ENCODE results near the gene ZC3H14.
"Not testable (repeated sequence)": the region's sequence is repeated elsewhere in the genome, so short reads cannot be mapped to it uniquely, and the experiment has no call there.

The ZC3H14 gene

GRCh38 chr14:88562831-88563686 is at the start of gene ZC3H14:
TSS of gene ZC3H14 (plus strand) at chr14:88563037. CDS start at chr14:88563134, 97 bp downstream.
- peak; percentile 87 for DNase-seq (ENCODE audit: low read depth)

DNA sequence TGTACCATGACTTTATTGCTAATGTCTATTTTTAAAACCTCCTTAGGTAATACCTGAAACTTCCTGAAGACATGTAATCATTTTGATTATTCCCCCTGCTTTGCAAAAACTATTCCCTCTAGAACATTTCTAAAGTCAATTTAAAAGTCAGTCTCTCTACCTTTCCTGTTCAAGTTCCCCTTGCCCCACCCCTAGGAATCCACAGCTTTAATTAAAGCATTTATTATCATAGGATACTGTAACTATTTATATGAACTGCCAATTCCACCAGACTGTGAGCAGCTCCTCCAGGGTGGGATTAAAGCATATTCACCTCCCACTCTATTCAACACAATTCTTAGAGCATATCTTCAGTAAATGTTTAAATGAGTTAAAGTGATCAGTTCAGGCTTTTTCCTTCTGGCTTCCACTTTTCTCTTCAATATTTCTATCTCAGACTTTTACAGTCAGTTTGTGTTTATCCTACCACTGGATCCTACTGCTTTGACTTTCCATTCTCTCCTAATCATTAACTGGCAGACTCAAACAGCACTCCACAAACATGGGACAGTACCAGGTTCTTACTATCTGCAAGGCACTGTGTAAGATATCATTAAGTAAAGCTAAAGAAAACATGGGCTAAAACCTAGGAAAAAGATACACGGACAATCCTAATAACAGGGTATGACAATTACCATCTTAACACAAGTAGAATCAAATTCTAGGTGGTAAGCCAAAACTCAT is 47.2 kb upstream of the ZC3H14 start:
- no peak for DNase-seq (ENCODE audit: low read depth)

DNA sequence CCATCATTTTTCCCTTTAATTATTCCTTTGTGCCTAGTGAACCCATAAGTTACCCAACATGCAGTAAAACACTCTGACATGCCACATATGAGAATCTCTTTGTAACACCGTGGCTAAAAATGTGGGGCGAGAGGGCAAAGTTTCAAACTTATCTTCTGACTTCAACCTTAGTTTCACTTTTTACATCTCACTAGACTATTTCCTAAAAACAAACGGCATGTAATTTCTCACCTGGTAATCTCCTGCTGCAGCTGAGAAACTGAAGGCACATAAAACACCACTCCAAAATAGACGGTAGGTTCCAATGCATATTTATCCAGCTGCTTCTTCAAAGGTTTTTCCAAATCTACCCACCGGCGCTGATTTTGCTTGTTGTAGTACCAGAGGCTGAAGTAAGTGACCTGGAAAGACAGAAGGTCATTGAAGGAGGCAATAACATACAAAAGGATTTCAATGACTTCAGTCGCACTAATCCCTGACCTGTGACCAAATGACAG is 45.9 kb upstream of the ZC3H14 start:
- DNase-seq (ENCODE audit: low read depth): no peak

DNA sequence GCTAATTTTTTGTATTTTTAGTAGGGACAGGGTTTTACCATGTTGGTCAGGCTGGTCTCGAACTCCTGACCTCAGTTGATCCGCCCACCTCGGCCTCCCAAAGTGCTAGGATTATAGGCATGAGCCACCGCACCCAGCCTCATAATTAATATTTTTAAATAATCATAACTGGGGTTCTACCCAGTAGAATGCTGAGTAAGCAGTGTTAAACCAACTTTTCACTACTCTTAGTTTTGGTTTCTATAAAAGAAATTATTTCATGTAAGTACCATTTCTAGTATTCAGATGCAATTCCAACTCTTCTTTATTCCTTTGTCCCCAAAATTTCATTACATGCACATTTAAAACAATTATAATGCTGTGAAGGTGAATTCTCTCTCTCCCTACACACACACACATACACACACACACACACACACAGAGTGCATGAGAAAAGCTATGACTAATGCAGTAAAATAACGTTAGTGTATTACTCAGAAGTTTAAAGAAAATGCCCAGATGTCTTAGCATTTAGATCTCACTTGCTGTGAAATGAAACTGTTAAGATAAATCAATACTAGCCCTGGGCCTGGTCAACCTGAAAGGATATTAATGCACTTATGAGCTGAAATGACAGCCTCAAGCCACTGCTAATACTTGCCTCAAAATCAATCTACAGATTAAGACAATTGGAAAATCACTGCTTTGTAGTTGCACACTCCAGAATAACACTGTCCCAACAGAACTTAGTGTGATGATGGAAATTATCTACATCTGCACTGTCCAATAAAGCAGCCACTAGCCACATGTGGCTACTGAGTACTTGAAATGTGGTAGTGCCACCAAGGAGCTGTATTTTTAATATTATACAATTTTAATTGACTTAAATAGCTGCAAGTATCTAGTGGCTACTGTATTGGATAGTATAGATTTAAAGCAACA is 44.0 kb upstream of the ZC3H14 start:
- DNase-seq (ENCODE audit: low read depth): peak; percentile 67

- DNase-seq (ENCODE audit: low read depth): no peak
Measured at GRCh38 chr14:88519907-88520306, 42.9 kb upstream of the ZC3H14 start.

DNA sequence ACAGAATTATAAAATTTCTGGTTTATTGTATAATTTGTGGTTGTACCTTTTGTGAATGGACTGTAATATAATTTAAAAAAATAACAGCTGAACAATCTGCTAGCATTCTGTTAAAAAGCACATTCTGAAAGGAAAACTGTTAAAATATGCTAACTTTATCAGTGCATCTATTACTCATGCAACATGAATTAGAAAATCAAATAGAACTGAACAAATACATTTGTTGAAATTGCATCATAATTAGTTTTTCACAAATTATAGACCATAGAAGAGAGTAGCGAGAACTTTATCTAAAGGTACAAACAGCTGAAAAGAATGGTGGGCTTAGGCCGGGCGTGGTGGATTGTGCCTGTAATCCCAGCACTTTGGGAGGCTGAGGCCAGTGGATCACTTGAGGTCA is 41.0 kb upstream of the ZC3H14 start:
- peak; percentile 47 for DNase-seq (ENCODE audit: low read depth)

GRCh38 chr14:88522393-88522792 is 40.4 kb upstream of the ZC3H14 start:
- no peak for DNase-seq (ENCODE audit: low read depth)

DNA sequence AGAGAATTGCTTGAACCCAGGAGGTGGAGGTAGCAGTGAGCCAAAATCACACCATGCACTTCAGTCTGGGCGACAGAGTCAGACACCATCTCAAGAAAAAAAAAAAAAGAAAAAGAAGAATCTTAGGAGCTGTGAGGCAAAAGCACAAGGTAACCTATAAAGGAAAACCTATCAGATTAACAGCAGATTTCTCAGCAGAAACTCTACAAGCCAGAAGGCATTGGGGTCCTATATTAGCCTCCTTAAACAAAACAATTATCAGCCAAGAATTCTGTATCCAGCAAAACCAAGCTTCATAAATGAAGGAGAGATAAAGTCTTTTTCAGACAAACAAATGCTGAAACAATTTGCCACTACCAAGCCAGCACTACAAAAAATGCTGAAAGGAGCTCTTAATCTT is 32.9 kb upstream of the ZC3H14 start:
- DNase-seq (ENCODE audit: low read depth): not testable (repeated sequence)

GRCh38 chr14:88533064-88533602 is 29.7 kb upstream of the ZC3H14 start:
- DNase-seq (ENCODE audit: low read depth): peak; percentile 3

DNA sequence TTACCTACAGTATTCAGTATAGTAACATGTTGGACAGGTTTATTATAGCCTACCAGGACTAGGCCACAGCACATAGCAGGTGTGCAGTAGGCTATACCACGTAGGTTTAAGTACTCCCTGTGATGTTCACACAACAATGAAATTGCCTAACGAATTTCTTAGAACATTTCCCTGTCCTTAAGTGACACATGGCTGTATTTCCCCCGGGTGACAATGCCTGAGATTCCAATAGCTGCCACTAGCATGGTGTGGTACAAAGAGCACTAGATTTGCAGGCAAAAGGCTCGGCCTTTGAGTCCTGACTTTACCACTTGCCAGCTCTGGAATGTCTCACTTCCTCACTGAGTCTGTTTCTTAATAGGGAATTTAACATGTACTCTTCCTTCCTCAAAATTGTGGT is 27.7 kb upstream of the ZC3H14 start:
- DNase-seq (ENCODE audit: low read depth): no peak

DNA sequence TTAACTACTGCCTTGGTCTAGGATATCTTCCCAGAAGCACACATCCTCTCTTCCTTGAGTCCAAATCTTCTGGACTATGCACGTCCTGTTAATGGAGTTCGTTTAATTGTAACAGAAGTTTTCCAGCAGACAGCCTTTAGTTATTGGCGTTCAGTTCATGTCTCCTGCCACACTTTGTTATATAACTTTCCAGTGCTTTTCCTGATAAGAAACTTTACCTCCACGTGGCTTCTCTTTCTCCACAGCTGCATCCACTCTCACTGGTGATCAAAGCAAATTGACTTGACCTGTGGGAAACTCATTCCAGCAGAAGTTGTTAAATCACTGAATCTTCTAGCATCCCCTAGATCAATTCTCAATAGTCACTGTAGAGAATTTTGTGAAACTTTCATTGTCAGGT is 27.0 kb upstream of the ZC3H14 start:
- no peak for DNase-seq (ENCODE audit: low read depth)

- DNase-seq (ENCODE audit: low read depth): no peak
Measured at GRCh38 chr14:88541324-88541723, 21.5 kb upstream of the ZC3H14 start.

DNA sequence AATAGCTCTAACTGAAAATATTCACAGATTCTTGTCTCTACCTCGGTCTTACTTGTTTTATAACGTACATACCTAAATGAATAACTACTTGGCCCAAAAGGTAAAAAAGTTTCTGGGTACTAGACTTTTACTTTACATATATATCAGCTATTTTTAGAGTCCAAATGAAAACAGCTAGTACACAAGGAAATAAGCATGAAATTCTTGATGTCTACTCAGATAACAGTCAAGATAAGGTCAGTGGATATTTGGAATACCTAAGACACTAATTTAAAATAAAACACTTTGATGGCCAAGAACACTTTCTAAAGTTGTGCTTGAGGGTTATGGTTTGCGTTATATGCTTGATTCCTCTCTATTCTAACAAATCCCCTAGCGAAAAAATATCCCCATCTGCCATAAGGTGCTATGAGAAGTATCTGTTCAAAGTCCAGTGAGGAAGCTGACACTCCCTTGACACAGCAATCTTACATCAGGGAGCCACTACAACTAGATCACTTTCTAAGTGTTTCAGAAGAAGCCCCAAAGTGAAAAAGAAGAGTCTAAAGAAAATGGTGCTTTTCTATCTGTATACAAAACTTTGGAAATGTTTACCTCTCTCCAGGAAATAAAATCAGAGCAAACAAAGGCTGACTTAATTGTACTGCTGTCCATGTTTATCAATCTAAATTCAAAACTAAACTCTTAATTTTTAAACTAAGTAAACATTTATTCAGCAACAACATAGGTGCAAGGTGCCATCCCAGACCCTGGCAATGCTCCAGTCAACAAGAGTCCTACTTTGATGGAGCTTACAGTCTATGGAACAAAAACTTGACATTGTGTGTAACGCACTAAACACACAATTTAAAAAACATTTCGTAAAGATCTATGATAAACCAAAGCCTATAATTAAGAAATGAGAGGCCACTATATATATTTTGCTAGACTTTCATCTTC is 19.7 kb upstream of the ZC3H14 start:
- DNase-seq (ENCODE audit: low read depth): peak; percentile 39

DNA sequence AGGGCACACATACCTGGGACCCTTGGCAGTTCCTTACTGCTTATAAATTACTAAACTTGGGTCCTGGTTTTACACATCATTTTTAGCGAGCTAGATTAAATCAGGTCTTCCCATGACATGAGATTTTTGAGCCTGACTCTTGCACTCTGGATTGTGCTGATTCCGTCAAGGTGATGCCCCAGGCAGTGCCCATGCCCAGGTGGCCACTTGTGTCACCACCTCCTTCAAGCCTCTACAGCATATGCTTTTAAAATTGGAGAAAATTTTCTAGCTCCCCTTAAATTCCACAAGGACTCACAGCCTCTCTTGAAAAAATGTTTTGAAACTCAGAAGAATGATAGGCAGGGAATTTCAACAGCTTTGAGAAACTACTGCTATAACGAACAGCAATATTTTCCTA is 17.6 kb upstream of the ZC3H14 start:
- DNase-seq (ENCODE audit: low read depth): no peak

- DNase-seq (ENCODE audit: low read depth): no peak
Measured at GRCh38 chr14:88546621-88547385, 16.0 kb upstream of the ZC3H14 start.

- no peak for DNase-seq (ENCODE audit: low read depth)
Measured at GRCh38 chr14:88547386-88547780, 15.5 kb upstream of the ZC3H14 start.

GRCh38 chr14:88550078-88550477 is 12.8 kb upstream of the ZC3H14 start:
- DNase-seq (ENCODE audit: low read depth): no peak

DNA sequence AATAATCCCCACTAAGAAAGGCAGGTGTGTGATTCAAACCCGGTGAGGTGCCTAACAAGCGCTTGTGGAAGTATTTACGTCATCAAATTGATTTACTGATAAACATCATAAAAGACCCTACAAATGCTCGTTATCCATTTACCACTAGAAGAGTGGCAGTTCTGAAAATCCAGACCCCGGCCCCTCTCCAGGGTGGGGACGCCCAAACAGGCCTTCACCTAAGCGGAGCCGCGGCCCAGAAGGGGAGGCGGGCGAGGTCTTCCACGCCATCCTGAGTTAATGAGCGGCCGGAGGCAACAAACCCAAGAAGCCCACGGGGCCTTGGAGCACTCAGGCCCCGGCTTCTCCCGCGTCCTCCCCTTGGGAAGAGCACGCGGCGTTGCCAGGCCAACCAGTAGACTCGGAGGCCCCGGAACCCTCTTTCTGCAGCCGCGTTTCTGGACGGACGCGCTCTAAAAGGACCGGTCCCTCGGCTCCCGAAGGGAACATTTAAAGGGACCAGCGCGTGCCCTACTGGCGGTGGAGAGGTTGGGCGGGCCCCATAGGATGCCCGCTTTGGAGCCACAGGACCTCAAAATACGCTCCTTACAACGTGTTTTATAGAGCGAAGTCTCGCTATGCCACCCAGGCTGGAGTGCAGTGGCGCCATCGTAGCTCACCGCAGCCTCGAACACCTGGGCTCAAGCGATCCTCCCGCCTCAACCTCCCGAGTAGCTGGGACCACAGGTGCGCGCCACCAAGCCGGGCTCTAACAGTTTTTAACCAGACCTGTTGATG is 11.6 kb upstream of the ZC3H14 start:
- DNase-seq (ENCODE audit: low read depth): peak; percentile 85

- DNase-seq (ENCODE audit: low read depth): peak; percentile 37
Measured at GRCh38 chr14:88551980-88552431, 10.8 kb upstream of the ZC3H14 start.
